Daoy (cell line): Measurements from ENCODE around the gene TMEM53. TPM values are rescaled to one million over a fixed set of nuclear protein-coding genes. Genes with fewer than 3 reads are reported as not detected.
A peak's percentile ranks its signal among the peaks of the same experiment; 100 is the strongest.

ENCODE experiments used
- DNase-seq: peaks from one replicate; pipeline ENCODE4 v3.0.0-alpha.2; 2015; ENCODE audit warnings: low read depth
- total RNA-seq: library from RNA; depleted of rRNA; stranded (reverse); fragments of >200 nt; shearing (Covaris generic); gene quantifications from 2 replicates; pipeline ENCODE4 v1.2.3, GENCODE V29; 2014

TMEM53 gene
- total RNA-seq, 1 experiment from 2014 or later = 5.5 TPM

DNA sequence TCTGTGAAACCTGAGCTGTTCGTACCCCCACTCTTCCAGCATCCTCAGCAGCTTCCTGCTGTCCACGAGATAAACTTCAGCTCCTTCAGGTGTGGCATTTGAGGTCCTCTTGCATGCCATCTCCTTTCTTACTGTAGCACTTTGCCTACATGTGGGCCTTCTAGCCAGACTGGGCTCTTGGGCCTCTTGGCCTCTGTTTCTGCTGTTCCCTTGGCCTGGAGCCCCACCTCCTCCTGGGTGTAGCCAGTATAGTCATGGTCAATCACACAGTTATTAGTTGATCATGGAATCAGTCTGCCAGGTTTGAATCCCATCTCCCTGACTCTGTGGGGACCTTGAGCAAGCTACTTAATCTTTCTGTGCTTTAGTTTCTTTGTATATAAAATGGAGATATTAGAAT lies 26.4 kb downstream of the TMEM53 start:
- no peak for DNase-seq

DNA sequence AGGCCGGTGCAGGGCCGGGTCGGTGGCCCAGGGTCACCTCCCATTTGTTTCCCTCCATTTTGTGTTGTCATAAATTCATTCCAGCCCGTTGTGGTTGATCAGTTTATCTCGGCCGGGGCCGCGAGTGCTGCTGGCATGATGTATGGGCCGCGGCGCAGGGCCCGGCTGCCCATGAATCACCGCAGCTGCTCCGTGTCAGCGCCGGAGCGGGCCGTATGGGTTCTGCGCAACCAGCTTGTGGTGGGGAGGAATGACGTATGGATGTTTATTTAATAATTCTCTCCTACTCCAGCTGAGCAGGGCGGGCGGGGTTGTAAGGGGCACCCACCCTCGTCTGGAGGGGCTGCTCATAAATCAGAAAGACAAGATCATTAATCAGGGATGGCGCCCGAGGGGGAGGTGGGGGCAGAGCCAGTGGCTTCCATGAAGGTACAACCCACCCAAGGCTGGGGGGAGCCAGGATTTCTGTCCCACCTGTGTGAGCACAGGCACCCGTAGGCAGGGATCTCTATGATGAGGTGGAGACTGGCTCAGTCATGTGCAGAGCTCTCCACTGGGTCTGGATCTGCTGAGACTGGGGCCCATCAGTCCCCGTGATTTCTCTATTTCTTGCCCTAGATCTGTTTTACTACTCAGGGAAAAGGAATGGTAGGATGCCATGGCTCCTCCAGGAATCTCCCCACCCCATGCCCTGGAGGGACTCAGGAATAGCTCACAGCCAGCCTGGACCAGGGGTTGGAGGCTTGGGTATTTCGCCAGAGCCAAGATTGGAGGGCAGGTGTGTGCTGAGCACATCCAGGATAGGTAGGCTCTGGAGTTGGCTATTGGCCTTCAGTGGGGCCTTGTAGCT lies 27.8 kb downstream of the TMEM53 start:
- no peak for DNase-seq

DNA sequence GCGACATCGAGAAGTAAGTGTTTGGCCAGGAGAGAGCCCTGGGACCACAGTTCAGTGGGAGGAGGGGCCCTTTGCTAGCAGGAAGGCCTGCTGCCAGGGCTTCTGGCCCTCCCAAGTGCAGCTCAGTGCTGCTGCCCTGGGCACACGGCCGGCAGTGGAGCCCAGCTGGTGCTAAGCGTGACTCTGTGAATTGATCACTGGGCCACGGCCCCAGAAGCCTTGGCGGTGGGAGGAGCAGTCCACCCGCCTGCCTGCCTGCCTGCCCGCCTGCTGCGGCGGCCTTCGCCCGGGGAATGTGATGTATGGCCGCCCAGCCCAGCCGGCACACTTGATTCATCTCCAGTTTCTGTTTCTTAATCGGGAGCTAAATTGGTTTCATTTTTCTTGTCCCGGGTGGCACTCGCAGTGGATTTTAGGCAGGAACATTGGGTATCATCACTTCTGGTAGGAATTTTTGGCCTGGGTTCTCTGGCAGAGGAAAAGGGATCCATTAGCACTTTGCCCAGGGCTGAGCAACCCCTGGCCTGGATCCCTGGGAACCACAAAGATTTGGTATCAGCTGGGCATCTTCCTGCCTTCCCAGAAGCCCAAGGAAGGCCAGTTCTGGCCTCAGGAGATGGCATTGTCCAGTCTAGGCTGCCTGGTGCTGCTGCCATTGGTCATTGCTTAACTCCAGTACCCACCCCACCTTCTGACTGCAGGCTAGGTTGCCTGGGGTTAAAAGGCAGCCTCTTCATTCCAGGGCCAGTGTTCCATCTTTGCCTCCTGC lies 28.6 kb downstream of the TMEM53 start:
- no peak for DNase-seq

DNA sequence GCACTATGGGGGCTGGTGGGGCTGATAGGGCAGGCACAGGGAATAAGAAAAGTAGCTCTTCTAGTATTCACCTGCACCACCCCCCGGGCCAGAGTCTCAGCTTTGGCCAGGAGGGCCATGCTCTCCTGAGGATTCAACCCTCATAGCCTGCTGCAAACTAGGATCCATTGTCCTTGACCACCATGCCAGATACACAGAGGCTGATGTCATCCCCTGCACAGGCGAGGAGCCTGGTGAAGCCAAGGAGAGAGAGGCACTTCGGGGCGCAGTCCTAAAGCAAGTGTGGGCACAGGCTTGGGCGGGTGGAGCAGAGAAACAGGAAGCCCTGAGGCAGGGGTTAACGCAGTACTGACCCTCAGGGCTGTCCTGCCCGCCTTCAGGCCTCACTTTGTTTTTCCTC lies 29.5 kb downstream of the TMEM53 start:
- DNase-seq = no peak

DNA sequence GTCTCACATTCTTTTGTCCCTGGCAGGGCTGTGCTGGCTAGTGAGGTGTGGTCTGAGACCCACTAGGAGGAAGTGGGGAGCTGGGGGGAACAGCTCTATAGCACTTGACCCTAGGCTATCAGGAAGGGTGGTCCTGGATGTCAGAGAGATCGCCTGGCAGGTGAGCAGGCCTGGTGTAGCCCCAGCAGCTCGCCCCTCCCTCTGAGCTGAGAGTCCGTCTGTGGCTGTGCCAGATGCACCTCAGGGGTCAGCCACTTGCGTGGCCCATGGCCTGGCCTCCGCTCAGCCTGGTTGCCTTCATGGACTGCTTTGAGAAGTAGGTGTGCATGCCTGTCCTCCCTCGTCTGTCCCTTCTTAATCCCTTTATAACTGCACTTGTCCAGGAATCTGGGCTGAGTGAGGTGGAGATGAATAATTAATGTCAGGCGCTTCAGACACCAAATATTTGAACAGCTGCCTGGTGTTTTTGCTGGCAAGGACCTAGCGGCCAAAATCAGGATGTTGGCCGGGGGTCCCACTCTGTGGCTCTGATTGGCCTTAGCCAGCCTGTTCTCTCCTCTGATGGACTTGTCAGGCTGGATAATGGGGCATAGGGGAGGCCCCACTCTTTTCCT lies 30.5 kb downstream of the TMEM53 start:
- DNase-seq = no peak

DNA sequence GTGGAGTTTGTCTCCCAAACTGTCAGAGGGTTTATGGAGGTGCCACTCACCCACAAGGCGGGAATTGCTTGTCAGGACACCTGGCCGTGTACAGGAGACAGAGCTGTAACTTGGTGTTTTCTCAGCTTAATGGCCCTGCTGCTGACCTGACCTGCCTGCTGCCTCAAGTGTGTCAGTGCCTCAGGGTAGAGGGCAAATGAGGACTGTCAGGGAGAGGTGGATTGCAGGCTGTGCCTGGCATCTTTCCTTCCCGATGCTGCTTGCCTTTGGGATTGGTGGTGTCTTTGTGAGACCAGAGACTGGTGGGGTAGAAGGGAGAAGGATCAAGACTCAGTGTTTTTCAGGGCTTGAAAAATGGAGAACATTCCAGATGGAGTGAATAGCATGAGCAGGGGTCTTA lies 31.4 kb downstream of the TMEM53 start:
- no peak for DNase-seq

DNA sequence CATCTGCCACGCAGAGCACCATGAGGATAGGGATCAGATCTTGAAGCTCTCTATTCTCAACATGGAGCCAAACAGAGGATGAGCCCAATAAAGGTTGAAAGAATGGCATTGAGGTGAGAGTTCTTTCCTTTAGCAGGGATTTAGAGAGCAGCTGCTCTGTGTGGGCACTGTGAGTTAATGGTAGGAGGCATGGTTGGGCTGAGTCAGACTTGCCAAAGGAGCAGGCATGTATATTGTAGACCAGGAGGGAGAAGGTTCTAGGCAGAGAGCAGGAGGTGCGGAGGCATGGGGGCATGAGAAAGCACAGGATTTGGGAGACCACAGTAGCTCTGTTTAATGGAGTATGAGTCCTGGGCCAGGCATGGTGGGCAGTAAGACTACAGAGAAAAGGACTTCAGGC lies 32.0 kb downstream of the TMEM53 start:
- DNase-seq = no peak

DNA sequence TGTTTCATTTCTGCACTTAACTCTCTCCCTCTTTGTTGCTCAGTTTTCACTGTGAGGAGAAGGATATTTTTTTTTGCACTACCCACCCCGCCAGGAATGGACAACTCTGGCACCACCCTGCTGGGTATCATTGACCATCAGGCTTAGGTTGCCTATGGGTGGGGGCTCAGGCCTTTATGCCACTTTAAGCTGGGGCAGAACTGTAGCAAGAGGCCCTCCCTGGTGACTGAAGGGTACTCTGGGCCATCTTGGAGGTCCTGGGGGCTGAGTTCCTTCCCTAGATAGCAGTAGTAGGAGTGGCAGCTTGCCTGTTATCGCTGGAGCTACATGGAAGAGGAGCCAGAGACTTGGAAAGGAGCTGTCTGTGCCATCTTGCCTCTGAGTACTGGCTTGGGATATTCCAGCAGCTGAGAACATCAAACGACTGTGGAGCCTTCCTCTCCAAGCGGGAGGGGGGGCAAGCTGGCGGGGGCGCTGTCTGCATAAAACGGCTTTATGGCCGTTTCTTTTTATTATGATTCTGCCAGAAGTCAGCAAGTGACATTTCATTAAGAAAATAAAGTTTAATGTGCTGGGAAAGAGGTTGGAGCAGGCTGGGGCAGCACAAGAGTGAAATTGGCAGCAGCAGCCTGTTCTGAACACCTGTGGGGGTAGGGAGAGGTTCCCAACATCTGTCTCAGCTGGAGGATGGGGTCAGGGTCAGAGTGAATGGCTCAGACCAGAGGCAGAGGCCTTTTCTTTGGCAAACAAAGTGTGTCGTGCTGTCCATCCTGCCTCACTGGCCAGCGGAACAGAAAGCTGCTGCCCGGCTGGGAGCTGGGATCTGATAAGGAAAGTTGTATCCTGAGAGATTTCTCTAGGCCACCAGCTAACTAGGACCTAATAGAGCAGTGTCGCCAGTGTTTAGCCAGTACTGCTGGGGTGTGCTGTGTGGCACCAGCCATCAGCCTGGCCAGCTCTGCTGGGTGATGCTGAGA lies 32.9 kb downstream of the TMEM53 start:
- DNase-seq = no peak

DNA sequence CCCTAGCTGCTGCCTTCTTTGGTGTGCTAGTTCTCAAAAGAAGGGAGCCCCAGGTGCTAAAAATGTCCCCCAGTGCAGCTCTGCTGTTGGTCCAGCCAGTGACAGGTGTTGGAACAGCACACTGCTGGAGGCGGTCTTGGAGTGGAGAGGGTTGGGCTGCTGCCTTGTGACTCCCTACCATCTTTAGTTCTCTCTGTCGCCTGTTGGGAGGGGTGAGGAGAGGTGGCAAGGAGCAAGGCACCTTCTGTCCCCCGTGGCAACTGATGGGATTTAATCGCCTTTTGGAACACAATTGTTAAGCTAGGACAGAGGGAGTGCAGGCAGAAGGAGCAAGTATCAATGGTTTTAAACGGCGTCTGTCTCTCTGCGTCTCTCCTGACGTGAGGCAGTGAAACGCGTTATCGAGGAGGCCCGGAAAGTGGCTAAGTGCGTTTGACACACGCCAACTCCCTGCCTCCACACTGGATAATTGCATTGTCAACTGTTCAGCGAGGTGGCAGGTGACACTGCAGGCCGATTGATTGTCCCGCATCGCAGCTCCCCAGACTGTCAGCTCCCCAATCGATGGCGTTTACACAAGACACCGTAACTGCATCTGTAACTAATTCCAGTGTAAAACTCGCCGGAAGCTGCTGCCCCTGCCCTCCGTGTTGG lies 34.0 kb downstream of the TMEM53 start:
- no peak for DNase-seq

DNA sequence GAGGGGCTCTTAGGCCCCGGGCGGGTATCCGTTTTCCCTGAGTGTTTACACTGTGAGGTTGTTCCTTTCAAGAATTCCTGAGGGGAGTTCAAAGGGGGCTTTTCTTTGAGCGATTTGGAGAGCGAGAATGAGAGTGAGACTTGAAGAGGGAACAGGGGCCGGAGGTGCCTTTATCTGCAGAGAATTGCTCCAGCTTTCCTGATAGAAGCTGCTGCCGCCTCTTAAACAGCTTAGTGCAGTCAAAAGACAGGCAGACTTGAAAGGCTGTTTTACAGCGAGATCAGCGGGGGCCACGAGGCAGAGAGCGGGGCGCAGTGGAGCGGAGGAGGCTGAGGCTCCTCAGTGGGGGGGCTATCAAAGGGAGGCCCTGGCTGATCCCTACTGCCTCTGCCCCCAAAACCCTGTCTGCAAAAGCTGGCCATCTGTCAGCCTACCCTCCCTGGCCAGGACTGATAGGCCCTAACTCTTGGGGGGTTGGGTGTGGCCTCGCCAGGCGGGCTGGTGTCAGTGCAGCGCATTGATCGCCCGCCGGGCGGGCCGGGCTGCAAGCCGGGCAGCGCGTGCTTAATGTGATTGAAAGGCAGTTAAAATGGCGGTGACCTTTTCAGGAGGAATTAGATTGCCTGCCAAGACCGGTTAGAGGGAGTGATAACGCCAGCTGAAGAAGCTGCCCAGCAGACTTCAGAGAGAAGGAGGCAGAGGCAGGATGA lies 36.4 kb downstream of the TMEM53 start:
- DNase-seq = no peak

DNA sequence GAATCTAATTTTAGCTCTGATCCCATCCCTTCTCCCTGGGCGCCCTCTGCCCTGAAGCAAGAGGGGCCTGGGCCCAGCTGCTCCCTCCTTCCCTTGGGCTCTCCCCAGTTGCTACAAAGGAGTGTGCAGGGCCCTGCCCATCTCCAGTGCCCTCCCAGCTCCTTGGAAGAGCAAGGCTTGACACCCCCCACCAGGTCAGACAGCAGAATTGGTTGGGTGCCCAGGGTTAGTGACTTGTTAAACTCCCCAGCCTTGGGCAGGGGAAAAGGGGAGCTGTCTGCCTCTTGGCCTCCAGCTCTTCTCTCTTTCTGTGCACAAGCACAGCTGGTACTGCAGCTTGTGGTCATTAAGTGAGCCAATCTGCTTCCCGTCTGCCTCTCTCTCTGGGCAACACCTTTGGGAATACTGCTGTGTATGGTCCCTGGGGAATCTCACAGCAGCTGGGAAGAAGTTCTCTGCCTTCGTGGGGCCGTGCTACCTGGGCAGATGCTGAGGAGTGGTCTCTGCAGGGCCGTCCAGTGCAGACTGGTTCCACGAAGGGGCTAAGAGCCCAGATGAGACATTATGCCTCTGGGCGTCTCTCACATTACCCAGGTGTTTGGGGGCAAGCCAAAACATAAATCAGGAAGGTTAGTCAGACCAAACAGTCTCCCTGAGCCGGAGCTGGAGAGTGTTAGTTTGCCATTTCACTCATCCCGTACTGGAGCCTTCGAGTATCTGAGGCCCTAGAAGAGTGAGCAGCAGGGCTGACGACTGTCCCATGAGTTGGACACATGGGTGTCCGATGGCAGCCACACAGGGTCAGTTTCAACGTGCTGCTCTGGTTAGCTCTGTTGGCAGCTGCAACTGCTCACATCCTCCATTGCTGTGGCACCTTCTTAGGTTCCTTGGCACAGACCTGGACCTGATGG lies 37.3 kb downstream of the TMEM53 start:
- DNase-seq = no peak

DNA sequence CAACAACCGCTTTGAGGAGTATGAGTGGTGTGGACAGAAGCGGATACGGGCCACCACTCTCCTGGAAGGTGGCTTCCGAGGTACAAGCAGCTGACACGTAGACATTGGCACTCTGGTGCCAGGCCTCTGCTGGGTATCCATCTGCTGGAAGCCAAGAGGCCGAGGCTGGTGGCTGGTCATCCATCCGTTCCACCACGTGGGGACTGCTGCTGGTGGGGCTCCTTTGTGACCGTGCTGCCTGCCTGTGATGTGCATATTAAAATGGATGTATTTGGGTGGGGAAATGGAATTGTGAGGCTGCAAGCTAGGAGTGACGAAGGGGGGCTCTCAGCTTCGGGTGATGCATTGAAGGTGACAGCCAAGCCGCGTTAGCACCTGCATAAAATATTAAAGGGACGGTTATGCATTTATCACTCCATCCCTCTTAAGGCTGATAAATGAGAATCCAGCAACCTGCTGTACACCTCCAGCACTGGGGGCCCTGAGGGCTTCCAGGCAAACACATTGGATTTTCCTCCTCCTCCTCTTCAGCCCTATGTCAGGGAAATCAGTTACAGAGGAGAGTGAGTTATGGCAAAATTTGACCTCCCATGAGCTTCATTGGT lies 38.1 kb downstream of the TMEM53 start:
- DNase-seq = no peak

DNA sequence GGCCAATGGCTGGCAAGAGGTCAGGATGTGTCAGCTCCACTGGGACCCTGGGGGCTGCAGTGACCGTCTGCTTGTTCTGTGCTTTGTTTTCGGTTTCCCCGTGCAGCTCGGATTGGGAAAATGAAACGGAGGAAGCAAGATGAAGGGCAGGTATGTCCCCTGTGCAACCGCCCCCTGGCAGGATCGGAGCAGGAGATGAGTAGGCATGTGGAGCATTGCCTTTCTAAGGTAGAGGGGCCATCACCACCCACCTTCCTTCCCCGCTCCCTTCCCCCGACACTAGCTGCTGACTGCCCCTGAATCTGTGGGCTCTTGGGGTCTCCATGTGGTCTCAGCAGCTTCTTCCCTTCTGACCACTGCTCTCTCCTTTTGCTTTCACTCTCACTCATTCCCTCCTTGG lies 38.8 kb downstream of the TMEM53 start:
- no peak for DNase-seq

DNA sequence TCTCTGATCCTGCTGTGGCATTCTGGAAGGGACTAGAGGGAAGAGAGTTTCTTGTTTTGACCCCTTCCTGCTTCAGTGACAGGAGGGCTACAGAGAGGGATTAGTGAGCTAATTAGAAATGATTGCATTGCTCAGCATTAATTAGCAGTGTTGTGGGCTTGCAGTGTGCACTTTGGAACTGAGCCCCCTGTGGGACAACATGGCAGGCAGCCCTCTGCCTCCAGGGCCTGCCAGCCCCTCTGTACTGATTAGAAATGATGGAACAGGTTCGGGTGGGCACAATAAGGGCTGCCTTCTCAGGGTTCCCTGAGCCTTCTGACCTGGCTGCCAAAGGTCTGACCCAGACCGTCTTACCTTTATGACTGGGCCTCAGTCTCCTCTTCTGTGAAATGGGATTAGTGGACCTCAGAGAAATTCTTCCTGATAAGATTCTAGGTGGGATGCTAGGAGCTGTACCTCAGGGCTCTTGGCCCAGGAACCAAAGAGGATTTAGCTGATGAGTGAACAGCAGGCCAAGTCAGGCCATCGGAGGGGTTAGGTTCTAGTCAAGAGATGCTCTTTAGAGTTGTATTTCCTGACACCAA lies 39.6 kb downstream of the TMEM53 start:
- DNase-seq = no peak

DNA sequence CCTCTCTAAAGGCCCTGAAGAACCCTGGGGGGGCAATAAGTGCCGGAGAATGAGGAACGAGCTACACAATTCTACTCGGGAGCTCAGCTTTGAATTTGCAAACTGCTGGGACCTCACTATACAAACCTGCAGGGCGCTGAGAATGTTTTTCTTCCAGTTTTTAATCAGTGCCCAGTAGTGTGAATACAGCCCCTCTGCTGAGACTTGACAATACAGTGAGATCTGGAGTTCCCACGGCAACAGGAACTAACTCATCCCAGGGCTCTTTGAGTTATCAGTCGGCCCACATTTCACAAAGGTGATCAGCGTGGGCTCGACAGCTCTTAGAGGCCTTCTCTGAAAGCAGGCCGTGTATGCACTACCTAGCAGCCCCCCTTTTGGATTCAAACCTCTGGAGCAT lies 41.7 kb downstream of the TMEM53 start:
- no peak for DNase-seq

DNA sequence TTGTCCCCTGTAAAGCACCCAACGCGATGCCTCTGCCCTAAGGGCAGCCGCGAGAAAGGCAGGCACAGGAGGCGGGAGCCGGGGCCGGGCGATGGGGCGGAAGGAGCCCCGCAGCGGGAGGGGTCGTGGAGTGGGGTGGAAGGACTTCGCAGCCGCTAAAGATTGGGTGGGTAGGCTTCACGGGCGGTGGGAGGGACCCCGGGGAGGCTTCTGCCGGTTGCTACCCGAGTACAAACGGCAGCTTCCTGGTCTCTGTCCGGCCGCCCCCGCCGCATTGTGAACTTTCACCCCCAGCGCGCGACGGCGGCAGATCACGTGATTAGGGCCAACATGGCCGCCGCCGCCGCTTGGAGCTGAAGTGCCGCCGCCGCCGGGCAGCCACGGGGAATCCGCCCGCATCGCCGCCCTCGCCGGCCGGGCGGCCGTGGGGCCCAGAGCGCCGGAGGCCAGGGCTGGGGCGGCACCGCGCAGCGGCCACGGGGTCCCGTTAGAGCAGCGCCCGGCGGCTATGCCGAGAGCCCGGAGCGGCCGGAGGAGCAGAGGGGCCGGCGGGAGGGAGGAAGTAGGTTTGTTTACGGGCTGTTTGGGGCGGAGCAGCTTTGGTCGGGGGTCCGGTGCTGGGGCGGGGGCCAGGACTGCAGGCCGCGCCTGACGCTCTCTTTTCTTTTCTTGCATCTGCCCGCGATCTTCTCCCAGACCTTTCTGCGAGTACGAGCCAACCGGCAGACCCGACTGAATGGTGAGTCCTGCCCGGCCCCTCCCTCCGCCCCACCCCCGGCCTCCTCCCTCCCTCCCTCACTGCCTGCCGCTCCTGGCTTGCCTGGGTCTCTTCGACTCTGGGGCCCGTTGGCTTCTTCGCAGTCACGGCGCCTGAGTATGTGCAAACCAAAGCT lies 42.4 kb downstream of the TMEM53 start:
- peak; percentile 93 for DNase-seq

DNA sequence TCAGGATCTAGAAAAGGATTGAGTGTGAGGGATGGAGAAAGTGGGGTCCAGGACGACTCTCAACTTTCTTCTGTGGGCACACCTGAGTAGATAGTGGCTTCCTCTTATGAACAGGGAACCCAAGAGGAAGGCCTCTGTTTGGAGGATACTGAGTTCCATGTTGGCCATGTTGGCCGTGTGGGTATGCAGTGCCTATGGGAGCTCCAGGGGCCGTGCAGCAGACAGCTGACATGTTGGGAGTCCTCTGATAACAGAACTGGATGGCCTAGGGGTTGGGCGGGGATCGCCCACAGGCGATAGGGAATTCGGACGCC lies 43.0 kb downstream of the TMEM53 start:
- DNase-seq = no peak

DNA sequence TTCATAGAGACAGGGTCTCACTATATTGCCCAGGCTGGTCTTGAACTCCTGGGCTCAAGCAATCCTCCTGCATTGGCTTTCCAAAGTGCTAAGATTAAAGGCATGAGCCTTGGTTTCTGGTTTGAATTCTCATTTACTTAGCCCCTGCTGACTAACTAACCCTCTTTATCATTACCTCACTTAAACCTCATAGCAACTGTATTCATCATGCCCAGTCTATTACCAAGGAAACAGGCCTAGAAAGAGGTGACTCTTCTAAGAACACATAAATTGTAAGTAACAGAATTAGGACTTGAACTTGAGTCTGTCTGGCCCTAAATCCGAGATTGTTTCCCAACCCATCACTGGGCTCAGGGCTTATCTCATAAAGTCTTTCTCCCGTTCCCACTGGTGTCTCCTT lies 44.2 kb downstream of the TMEM53 start:
- DNase-seq = no peak
